ENCODE results near the gene ARHGAP35.

- TF ChIP-seq CTCF (IDR thresholded peaks at IDR 0.05) (no peak), POLR2A (IDR thresholded peaks at IDR 0.05) (no peak)
These were observed 37.9 kb downstream of the ARHGAP35 start for GRCh38 chr19:46898731-46899130.

Data from body of pancreas (tissue), 4 donors.